NCI-H345 (cell line): ENCODE results near the gene KRTAP5-6.
"Not testable (repeated sequence)": the region's sequence is repeated elsewhere in the genome, so short reads cannot be mapped to it uniquely, and the experiment has no call there.

ENCODE experiments used
- DNase-seq: peaks from one replicate; lab custom pipeline; 2025; lab: John Stamatoyannopoulos, UW

Gene KRTAP5-6

DNA sequence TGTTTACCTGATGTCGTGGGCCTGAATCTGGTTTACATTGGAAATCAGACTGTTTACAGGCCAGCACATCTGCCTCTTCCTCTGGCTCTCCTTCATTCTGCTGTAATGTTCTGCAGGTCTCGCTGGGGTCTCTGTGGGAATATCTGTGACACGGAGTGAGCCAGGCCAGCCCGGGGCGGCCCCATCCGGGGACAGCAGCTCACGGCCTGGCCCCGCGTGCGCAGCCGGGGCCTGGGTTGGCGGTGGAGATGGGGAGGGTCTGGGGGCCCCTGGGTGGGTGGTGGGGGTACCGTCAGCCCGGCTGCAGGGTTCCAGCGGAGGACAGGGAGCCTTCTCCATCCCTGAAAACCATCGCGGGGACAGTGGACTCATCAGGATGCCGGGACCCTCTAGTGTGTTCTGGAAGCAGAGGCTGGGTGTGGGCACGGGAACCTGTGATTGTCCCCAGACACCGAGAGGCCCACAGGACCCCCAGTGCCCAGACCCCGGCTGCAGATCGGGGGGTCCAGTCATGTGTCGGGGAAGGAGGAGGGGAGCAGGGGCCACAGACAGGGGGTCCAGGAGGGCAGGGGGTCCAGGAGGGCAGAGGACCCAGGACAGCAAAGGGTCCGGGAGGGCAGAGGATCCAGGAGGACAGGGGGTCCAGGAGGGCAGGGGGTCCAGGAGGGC is 13.0 kb upstream of the KRTAP5-6 start:
- not testable (repeated sequence) for DNase-seq

DNA sequence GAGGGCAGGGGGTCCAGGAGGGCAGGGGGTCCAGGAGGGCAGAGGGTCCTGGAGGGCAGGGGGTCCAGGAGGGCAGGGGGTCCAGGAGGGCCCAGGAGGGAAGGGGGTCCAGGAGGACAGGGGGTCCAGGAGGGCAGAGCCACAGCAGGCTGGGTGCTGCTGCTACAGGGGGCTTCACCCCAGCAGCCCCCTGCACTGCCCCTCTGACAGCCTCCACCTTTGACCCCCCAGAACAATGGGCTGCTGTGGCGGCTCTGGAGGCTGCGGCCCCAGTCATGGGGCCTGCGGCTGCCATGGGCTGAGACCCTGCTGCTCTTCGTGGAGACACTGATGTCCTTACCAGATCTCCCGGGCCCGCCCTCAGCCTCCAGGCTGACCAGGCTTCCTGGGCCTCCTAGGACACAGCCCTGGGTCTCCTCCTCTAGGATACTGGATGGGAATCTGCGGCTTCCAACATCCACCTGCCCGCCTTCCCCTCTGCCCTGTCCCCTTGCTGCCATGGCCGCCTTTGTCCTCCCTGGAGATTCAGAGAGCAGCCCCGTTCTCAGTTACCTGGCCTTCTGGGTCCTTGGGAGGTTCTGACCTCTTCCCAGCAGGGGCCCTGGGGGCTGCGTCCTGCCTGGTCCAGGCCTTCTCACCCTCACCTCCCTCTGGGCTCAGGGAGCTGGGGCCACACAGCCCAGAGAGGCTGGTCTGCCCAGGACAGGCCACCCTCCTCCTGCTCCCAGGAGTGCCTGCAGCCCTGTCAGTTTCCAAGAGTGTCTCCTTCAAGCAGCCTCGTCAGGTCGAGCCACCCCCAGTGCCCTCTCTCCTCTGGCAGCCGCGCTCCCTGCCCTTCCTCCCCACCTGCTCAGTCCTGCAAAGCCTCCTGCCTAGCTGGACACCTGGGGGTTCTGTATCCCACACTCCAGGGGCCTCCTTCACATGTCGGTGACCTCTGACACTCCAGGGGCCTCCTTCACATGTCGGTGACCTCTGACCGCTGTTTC is 11.8 kb upstream of the KRTAP5-6 start:
- not testable (repeated sequence) for DNase-seq

- not testable (repeated sequence) for DNase-seq
These were observed 10.8 kb upstream of the KRTAP5-6 start for GRCh38 chr11:1686220-1686619.

DNA sequence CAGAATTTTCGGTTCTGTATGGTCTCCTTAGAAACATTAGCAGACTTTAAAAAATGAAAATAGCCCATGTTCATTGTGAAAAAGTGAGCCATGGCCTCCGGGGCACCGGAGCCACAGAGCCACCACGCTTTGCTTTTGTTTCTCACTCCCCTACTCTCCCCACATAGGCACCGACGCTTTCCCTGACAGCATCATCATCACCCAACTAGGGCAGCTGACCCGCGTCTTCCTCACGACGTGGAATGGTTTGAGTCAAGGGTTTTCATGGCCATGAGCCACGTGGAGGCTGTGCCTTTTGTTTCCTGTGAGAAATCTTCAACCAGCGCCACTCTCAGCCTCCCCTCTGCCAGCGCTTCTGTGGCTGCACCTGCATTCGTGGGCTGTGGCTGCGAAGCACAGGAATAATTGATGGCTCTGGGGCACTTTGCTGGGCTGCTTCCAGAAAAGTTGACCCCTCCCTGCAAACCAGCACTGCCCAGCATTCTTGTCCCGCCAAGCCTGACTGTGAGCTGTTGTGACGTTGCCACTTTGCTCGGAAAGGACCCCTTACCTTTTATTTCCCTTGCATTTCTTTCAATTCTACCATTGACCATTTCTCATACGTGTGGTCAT is 8.6 kb upstream of the KRTAP5-6 start:
- not testable (repeated sequence) for DNase-seq

DNA sequence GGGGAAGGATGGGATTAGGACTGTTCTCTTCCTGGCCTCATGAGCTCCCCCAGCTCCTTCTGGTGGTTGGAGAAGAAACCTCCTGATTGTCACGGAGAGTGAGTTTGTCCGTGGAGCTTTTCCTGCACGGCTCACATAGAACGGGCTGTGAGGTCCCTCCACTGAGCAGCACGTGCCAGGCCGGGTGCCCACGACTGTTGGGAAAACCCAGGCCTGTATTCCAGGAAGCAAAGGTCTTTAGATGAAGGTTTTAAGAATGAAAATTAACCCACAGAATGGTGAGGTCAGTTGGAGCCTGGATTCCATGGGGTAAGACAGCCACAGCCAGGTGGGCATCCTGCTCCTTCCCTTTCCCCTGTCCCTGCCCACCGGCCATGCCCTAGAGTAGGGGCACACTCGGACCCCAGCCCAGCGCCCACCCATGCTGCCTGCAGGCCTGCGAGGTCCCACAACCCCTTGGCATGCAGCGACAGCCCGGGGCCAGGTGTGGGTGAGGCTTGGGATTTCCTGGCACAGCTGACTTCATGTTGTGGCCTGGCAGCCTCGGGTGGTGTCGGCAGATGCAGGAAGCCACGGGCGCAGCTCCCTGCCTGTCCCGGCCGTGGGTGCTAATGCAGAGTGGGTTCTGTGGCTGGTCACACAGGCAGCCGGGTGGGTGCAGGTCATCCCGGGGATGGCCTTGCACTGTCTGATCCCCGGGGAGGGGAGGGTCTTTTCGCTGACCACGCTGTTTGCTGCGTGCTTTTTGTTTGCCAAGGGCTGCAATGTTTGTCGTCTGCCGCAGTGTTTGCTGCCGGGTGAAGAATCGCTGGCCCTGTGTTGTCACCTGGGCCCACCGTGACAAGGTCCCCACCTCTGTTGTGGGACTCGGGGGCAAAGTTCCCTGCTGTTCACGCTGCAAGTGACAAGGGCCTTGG is 7.5 kb upstream of the KRTAP5-6 start:
- DNase-seq, result not testable (repeated sequence)

- no peak for DNase-seq
These were observed 6.6 kb upstream of the KRTAP5-6 start for GRCh38 chr11:1690167-1691025.

DNA sequence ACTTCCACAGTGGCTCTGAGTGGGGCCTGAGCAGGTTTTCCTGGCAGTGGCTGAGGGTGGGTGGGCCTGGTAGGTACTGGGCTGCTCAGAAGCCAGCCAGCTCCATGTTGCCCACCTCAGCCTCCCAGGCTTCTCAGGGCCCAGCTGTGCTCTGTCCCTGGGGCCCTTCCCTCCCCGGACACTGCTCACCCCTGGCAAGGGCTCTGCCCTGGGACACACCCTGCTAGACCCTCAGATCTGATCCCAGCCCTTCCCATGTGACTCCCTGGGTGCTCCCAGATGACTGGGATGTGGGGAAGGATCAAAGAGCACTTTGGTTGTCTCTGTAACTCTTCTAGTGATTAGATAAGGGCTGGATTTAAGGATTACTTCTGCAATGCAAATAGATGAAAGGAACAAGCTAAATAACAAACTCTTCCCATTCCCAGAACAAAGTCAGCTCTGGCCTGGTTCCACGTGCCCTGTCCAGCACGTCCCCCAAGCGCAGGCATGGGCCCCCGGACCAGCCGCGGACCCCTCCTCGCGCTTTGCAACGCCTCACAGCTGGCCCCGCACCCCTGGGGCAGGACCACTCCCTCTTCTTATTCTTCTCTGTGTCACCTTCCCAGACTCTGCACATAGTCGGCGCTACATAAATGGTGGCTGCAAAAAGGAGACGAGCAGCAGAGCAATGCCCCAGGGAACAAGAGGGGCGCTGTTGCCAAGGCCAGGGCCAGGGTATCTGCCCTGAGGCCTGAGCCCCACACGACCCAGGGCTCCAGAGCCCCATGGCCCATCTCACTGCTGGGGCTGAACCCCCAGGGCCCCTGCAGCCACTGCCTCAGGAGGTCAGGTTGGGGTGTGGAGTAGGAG is 5.7 kb upstream of the KRTAP5-6 start:
- no peak for DNase-seq

GRCh38 chr11:1691878-1692707 is 4.9 kb upstream of the KRTAP5-6 start:
- DNase-seq, result no peak

- no peak for DNase-seq
These were observed 4.2 kb upstream of the KRTAP5-6 start for GRCh38 chr11:1692708-1693326.

DNA sequence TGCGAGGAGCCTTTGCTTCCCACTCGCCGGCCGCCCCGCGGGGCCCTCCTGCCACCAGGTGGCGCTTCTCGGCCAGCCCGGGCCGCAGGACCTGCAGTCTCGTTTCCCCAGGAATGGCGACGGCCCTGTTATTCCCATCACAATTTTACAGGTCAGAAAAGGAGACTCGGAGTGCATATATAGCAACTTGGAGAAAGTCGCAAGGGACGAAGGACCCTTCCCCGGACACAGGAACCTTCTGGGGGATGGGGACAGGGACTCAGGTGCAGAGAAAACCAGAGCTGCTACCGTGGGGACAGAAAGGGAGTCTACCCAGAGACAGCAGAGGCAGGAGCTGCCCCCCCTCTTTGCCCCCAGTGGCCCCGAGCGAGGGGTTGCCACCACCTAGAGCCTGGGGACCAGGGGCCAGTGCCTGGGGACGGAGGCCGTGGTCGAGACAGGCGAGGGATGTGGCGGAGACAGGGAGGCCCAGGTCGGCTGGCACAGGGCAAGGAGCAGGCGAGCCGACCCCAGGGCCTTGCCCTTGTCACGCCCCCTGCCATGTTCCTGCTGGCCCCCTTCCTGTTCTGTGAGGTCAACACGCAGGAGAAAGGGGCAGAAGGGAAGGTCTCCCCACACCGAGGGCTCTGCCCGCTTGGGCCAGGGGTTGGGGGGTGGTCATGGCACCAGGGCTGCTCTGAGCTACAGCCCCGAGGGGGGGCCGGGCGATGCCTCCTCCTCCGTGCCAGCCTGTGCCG is 3.5 kb upstream of the KRTAP5-6 start:
- peak; percentile 80 for DNase-seq

DNA sequence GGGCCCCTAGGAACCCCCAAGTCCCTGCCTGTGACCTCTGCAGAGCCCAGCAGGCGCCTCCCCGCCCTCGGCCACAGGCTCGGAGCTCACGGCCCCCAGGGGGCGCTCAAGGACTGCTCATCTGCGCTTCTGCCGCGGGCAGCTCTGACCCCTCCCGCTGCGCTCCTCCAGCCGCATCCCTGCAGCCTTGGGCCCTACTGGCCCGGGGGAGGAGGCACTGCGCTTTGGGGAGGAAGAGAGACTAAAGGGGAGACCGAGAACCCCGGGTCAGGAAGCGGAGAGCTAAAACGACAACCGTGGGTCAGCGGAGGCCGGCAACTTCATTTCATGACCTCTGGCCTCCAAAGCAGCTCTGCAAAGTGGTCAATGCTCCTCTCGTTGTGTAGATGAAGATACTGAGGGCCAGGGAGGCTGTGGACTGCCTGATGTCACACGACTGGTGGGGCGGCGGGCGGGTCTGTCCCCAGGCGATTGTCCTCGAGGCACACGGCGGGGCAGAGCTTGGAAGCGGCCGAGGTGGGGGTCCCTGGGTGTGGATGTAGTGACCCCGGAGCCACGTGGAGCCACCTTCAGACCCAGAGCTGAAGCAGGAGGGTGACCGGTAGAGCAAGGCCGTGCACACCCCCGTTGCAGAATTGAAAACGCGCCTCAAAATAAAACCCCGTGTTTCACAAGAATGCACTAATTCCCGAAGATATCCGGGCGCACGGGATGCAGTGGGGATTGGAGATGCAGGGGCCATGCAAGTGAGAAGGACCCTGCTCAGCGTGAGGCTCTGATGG is 2.7 kb upstream of the KRTAP5-6 start:
- peak; percentile 85 for DNase-seq

- no peak for DNase-seq
These were observed 2.0 kb upstream of the KRTAP5-6 start for GRCh38 chr11:1694846-1695547.

DNA sequence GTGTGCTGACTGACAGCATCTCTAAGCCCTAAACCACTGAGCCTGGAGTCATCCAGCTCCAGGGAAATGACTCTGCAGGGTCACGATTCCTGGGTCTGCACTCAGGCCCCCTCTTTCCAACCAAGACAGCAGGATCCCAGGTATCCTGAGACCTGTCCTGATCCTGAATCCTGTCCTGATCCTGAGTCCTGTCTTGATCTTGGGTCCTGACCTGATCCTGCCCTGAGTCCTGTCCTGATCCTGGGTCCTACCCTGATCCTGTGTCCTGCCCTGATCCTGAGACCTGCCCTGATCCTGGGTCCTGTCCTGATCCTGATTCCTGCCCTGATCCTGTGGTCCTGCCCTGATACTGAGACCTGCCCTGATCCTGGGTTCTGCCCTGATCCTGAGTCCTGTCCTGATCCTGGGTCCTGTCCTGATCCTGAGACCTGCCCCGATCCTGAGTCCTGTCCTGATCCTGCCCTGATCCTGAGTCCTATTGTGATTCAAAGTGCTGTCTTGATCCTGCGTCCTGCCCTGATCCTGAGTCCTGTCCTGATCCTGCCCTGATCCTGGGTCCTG is 1.4 kb upstream of the KRTAP5-6 start:
- no peak for DNase-seq

GRCh38 chr11:1699771-1700170 is 2.8 kb downstream of the KRTAP5-6 start:
- DNase-seq, result no peak

DNA sequence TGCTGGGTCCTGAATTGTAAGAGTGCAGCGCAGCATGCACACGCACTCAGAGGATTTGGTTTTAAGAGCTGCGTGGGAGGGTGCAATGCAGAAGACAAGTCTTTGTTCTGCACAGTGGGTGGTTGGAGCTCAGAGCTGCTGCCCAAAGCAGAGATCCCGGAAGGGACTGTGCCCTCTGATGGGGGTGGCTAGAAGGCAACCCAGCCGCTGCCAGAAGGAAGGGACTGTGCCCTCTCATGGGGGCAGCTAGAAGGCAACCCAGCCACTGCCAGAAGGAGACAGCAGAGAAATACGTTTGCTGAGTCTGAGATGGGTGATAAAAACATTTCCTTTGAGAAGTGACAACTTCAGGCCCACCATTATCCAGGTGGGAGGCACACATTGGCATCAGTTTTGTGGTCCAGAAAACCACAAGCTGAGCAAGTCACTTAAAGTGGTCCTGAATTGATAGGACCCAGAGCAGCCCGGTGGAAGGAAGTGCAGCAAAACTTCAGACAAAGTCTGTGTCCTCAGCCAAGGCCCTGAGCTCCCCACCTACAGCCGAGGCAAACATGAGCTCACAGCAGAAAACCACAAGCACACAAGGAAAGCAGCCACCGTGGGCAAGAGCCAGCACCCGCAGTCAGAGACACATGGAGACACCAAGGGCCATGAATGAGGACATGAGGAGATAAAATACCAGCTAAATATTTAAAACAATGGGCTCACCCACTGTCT is 4.3 kb downstream of the KRTAP5-6 start:
- no peak for DNase-seq
